Activated CD4-positive, alpha-beta memory T cell treated with anti-CD3 and anti-CD28 coated beads for 36 hours (primary cell): Measurements from ENCODE around the gene THUMPD1. TPM values are rescaled to one million over a fixed set of nuclear protein-coding genes. Genes with fewer than 3 reads are reported as not detected.

Source experiments
- CTCF ChIA-PET: fragments of 350-600 bp; sonication (Branson Sonifier 250); formaldehyde crosslinking; loops from one replicate; lab custom pipeline; 2021; ENCODE audit warnings: antibody characterized with exemption, inconsistent platforms; lab: Charles Lee
- POLR2A ChIA-PET: fragments of 350-600 bp; sonication (Branson Sonifier 250); formaldehyde crosslinking; loops from one replicate; lab custom pipeline; 2021; ENCODE audit warnings: antibody characterized with exemption; lab: Charles Lee
- DNase-seq: peaks from one replicate; pipeline ENCODE4 v3.0.0-alpha.2; 2020
- H3K27ac Mint-ChIP-seq: one replicate; pipeline ENCODE4 v1.8.0; 2021; ENCODE audit warnings: mixed read lengths
- H3K27me3 Mint-ChIP-seq: one replicate; pipeline ENCODE4 v1.8.0; 2021; ENCODE audit warnings: mixed read lengths
- H3K36me3 Mint-ChIP-seq: one replicate; pipeline ENCODE4 v1.8.0; 2021; ENCODE audit warnings: mixed read lengths
- H3K4me1 Mint-ChIP-seq: one replicate; pipeline ENCODE4 v1.8.0; 2021; ENCODE audit warnings: low read depth, mixed read lengths
- H3K4me3 Mint-ChIP-seq: one replicate; pipeline ENCODE4 v1.8.0; 2021; ENCODE audit warnings: mild to moderate bottlenecking, mixed read lengths
- H3K9me3 Mint-ChIP-seq: one replicate; pipeline ENCODE4 v1.8.0; 2021; ENCODE audit warnings: mixed read lengths
- intact Hi-C: fragments of 100-400 bp; cut with micrococcal nuclease; formaldehyde crosslinking; loops from one replicate; pipeline ENCODE4 v1.15.1; 2023
- total RNA-seq, 2 experiments: library from RNA; stranded (reverse); gene quantifications; one replicate each; pipeline ENCODE4 v1.2.3, GENCODE V29; 2021

Gene THUMPD1
- 10 to 100 TPM; 42.7 to 43.1 TPM for total RNA-seq

GRCh38 chr16:20741554-20742285, at the start of gene THUMPD1:
THUMPD1 (minus strand) TSS chr16:20741818; CDS start chr16:20741739, 79 bp downstream.
- peaks cover 23% of the 10 kb centered on the region for H3K4me1 Mint-ChIP-seq
- no peaks in the 10 kb centered on the region for H3K27me3 Mint-ChIP-seq
- H3K4me3 Mint-ChIP-seq, result peak within 1 kb of the TSS; percentile 92
- peaks cover 4% of the 10 kb centered on the region for H3K9me3 Mint-ChIP-seq
- intact Hi-C loops, result loop anchor here (1.0 to 5.0 kb wide), 4 partner anchors 22 to 1186 kb away; partner anchors contain the start of genes ERI2, REXO5 and VPS35L
- H3K36me3 Mint-ChIP-seq, result peaks cover 17% of the 10 kb centered on the region
- DNase-seq, result peak; percentile 99
- ChIA-PET POLR2A (interaction anchor here (0.8 to 2.0 kb wide), 2 partner anchors 65 to 158 kb away, joined by 3 to 9 read pairs; partner anchors contain the start of genes DCUN1D3, ERI2, LYRM1 and REXO5), CTCF (interaction anchor here (1.3 to 2.7 kb wide), 2 partner anchors 12 to 13 kb away, joined by 4 to 11 read pairs; no protein-coding TSS in a partner anchor)
- peak within 1 kb of the TSS; percentile 95 for H3K27ac Mint-ChIP-seq

- Mint-ChIP-seq H3K27me3 (no peaks in the 10 kb centered on the region), H3K36me3 (no peaks in the 10 kb centered on the region), H3K4me1 (no peaks in the 10 kb centered on the region), H3K27ac (no peak overlapping the region), H3K4me3 (no peak overlapping the region), H3K9me3 (no peaks in the 10 kb centered on the region)
- POLR2A ChIA-PET, result no interaction called here
- DNase-seq, result no peak
- intact Hi-C loops, result no loop called here
- CTCF ChIA-PET, result interaction anchor here (1.0 kb wide), 1 partner anchor 14 kb away, joined by 3 read pairs; no protein-coding TSS in a partner anchor
These were observed 47.5 kb upstream of the THUMPD1 start for GRCh38 chr16:20789130-20789529.

GRCh38 chr16:20784204-20784603, 42.6 kb upstream of the THUMPD1 start:
- Mint-ChIP-seq H3K36me3 (peaks cover 7% of the 10 kb centered on the region), H3K9me3 (no peaks in the 10 kb centered on the region), H3K4me3 (no peak overlapping the region), H3K27ac (no peak overlapping the region), H3K4me1 (no peaks in the 10 kb centered on the region), H3K27me3 (no peaks in the 10 kb centered on the region)
- ChIA-PET CTCF (interaction anchor here (1.3 kb wide), 1 partner anchor 9 kb away, joined by 3 read pairs; no protein-coding TSS in a partner anchor), POLR2A (no interaction called here)
- intact Hi-C loops, result no loop called here
- no peak for DNase-seq

GRCh38 chr16:20782470-20782869, 40.9 kb upstream of the THUMPD1 start:
- ChIA-PET POLR2A (no interaction called here), CTCF (no interaction called here)
- no peaks in the 10 kb centered on the region for H3K9me3 Mint-ChIP-seq
- no peaks in the 10 kb centered on the region for H3K4me1 Mint-ChIP-seq
- H3K36me3 Mint-ChIP-seq, result peaks cover 9% of the 10 kb centered on the region
- DNase-seq, result no peak
- H3K27ac Mint-ChIP-seq, result no peak overlapping the region
- H3K27me3 Mint-ChIP-seq, result no peaks in the 10 kb centered on the region
- intact Hi-C loops, result no loop called here
- no peak overlapping the region for H3K4me3 Mint-ChIP-seq

GRCh38 chr16:20781697-20782096, 40.1 kb upstream of the THUMPD1 start:
- Mint-ChIP-seq H3K4me3 (no peak overlapping the region), H3K27ac (no peak overlapping the region), H3K4me1 (no peaks in the 10 kb centered on the region), H3K9me3 (no peaks in the 10 kb centered on the region), H3K36me3 (peaks cover 10% of the 10 kb centered on the region), H3K27me3 (no peaks in the 10 kb centered on the region)
- ChIA-PET CTCF (no interaction called here), POLR2A (no interaction called here)
- no peak for DNase-seq
- intact Hi-C loops, result no loop called here

GRCh38 chr16:20774703-20775362, 33.2 kb upstream of the THUMPD1 start:
- Mint-ChIP-seq H3K27ac (no peak overlapping the region), H3K4me3 (no peak overlapping the region), H3K27me3 (no peaks in the 10 kb centered on the region), H3K4me1 (no peaks in the 10 kb centered on the region), H3K36me3 (peaks cover 8% of the 10 kb centered on the region), H3K9me3 (no peaks in the 10 kb centered on the region)
- intact Hi-C loops, result loop anchor here (1.0 to 10.0 kb wide), 2 partner anchors 170 to 308 kb away; no protein-coding TSS in a partner anchor
- CTCF ChIA-PET, result interaction anchor here (0.7 to 2.4 kb wide), 11 partner anchors 9 to 310 kb away, joined by 3 to 11 read pairs (median 4); partner anchors contain the start of genes ERI2 and REXO5
- peak; percentile 77 for DNase-seq
- POLR2A ChIA-PET, result no interaction called here

GRCh38 chr16:20773679-20774078, 32.1 kb upstream of the THUMPD1 start:
- Mint-ChIP-seq H3K9me3 (no peaks in the 10 kb centered on the region), H3K4me1 (no peaks in the 10 kb centered on the region), H3K27ac (no peak overlapping the region), H3K36me3 (peaks cover 5% of the 10 kb centered on the region), H3K4me3 (no peak overlapping the region), H3K27me3 (no peaks in the 10 kb centered on the region)
- intact Hi-C loops, result loop anchor here (1.0 to 10.0 kb wide), 2 partner anchors 171 to 310 kb away; no protein-coding TSS in a partner anchor
- ChIA-PET CTCF (interaction anchor here (0.8 to 2.4 kb wide), 5 partner anchors 9 to 307 kb away, joined by 3 to 11 read pairs (median 5); partner anchors contain the start of genes ERI2 and REXO5), POLR2A (no interaction called here)
- no peak for DNase-seq

- CTCF ChIA-PET, result no interaction called here
- H3K36me3 Mint-ChIP-seq, result peaks cover 2% of the 10 kb centered on the region
- POLR2A ChIA-PET, result no interaction called here
These were observed 27.2 kb upstream of the THUMPD1 start for GRCh38 chr16:20768818-20769217.

GRCh38 chr16:20768121-20768520, 26.5 kb upstream of the THUMPD1 start:
- Mint-ChIP-seq H3K4me1 (peaks cover 12% of the 10 kb centered on the region), H3K27ac (no peak overlapping the region), H3K27me3 (no peaks in the 10 kb centered on the region), H3K4me3 (no peak overlapping the region), H3K36me3 (peaks cover 2% of the 10 kb centered on the region), H3K9me3 (no peaks in the 10 kb centered on the region)
- POLR2A ChIA-PET, result no interaction called here
- DNase-seq, result no peak
- CTCF ChIA-PET, result no interaction called here
- intact Hi-C loops, result no loop called here

More at GRCh38 chr16:20768818-20769217, 27.2 kb upstream of the THUMPD1 start:
- H3K27ac Mint-ChIP-seq, result no peak overlapping the region
- intact Hi-C loops, result no loop called here
- no peak overlapping the region for H3K4me3 Mint-ChIP-seq
- no peaks in the 10 kb centered on the region for H3K27me3 Mint-ChIP-seq
- no peaks in the 10 kb centered on the region for H3K9me3 Mint-ChIP-seq
- no peak for DNase-seq
- H3K4me1 Mint-ChIP-seq, result peaks cover 8% of the 10 kb centered on the region

GRCh38 chr16:20767577-20767976, 26.0 kb upstream of the THUMPD1 start:
- intact Hi-C loops, result no loop called here
- Mint-ChIP-seq H3K27me3 (no peaks in the 10 kb centered on the region), H3K4me3 (no peak overlapping the region)

GRCh38 chr16:20766294-20766693, 24.7 kb upstream of the THUMPD1 start:
- intact Hi-C loops, result no loop called here
- H3K36me3 Mint-ChIP-seq, result peaks cover 4% of the 10 kb centered on the region
- peaks cover 20% of the 10 kb centered on the region for H3K4me1 Mint-ChIP-seq
- H3K27ac Mint-ChIP-seq, result no peak overlapping the region
- no peaks in the 10 kb centered on the region for H3K9me3 Mint-ChIP-seq
- ChIA-PET POLR2A (no interaction called here), CTCF (interaction anchor here (1.5 kb wide), 1 partner anchor 26 kb away, joined by 3 read pairs; no protein-coding TSS in a partner anchor)
- no peaks in the 10 kb centered on the region for H3K27me3 Mint-ChIP-seq
- no peak overlapping the region for H3K4me3 Mint-ChIP-seq
- no peak for DNase-seq

More at GRCh38 chr16:20767577-20767976, 26.0 kb upstream of the THUMPD1 start:
- no peak overlapping the region for H3K27ac Mint-ChIP-seq
- H3K9me3 Mint-ChIP-seq, result no peaks in the 10 kb centered on the region
- H3K36me3 Mint-ChIP-seq, result peaks cover 2% of the 10 kb centered on the region
- DNase-seq, result no peak
- H3K4me1 Mint-ChIP-seq, result peaks cover 16% of the 10 kb centered on the region
- CTCF ChIA-PET, result no interaction called here
- POLR2A ChIA-PET, result no interaction called here

GRCh38 chr16:20765732-20766131, 24.1 kb upstream of the THUMPD1 start:
- POLR2A ChIA-PET, result no interaction called here

More at GRCh38 chr16:20765732-20766131, 24.1 kb upstream of the THUMPD1 start:
- Mint-ChIP-seq H3K4me3 (no peak overlapping the region), H3K27ac (no peak overlapping the region), H3K9me3 (peaks cover under 1% of the 10 kb centered on the region), H3K27me3 (no peaks in the 10 kb centered on the region), H3K4me1 (peaks cover 20% of the 10 kb centered on the region), H3K36me3 (peaks cover 4% of the 10 kb centered on the region)
- CTCF ChIA-PET, result interaction anchor here (1.5 kb wide), 2 partner anchors 9 to 26 kb away, joined by 3 to 11 read pairs; no protein-coding TSS in a partner anchor
- DNase-seq, result no peak
- intact Hi-C loops, result no loop called here
